HepG2 (cell line): ENCODE measurements around the gene LZTS2.

Experiments used
- BCL3 ChIP-seq: sonication (generic); formaldehyde crosslinking; IDR thresholded peaks from 2 replicates; pipeline ENCODE4 v1.5.1; 2020; ENCODE audit warnings: mild to moderate bottlenecking, missing genetic modification reagents, moderate library complexity
- CEBPB ChIP-seq: IDR thresholded peaks from 2 replicates; pipeline ENCODE4 v1.6.1; 2011; ENCODE audit warnings: low read depth, low read length, improper control_type of control experiment, borderline replicate concordance
- CTCF ChIP-seq: sonication (generic); formaldehyde crosslinking; IDR thresholded peaks from 2 replicates; pipeline ENCODE4 v1.5.0; 2020; ENCODE audit warnings: mild to moderate bottlenecking, missing genetic modification reagents, moderate library complexity
- ELK4 ChIP-seq: sonication (generic); formaldehyde crosslinking; IDR thresholded peaks from 2 replicates; pipeline ENCODE4 v1.9.0; 2021; ENCODE audit warnings: missing genetic modification reagents, borderline replicate concordance
- HDAC6 ChIP-seq: fragments of 200-600 bp; sonication (generic); IDR thresholded peaks from 2 replicates; pipeline ENCODE4 v1.7.0; 2017; ENCODE audit warnings: mild to moderate bottlenecking, antibody characterized with exemption, low read length, low read depth
- HNF1A ChIP-seq, 2 experiments: sonication (generic) in 1 of 2; formaldehyde crosslinking in 1 of 2; IDR thresholded peaks; 2 replicates each; pipeline versions ENCODE4 v1.4.0 to v1.6.1; 2016 to 2020; ENCODE audit warnings: borderline replicate concordance in 1 of 2, low read depth in 1 of 2, mild to moderate bottlenecking in 1 of 2, missing genetic modification reagents in 1 of 2
- MED8 ChIP-seq: sonication (generic); formaldehyde crosslinking; IDR thresholded peaks from 2 replicates; pipeline ENCODE4 v1.8.1; 2023; ENCODE audit warnings: mild to moderate bottlenecking, missing genetic modification reagents; ENCODE audit not compliant: insufficient replicate concordance
- PAX8 ChIP-seq: sonication (generic); formaldehyde crosslinking; IDR thresholded peaks from 2 replicates; pipeline ENCODE4 v1.8.0; 2022; ENCODE audit warnings: mild to moderate bottlenecking, missing genetic modification reagents, borderline replicate concordance
- PHF21A ChIP-seq: sonication (generic); formaldehyde crosslinking; IDR thresholded peaks from 2 replicates; pipeline ENCODE4 v1.5.0; 2020; ENCODE audit warnings: mild to moderate bottlenecking, missing genetic modification reagents
- RAD21 ChIP-seq: fragments of 450-650 bp; formaldehyde crosslinking; IDR thresholded peaks from 2 replicates; pipeline ENCODE4 v1.5.0; 2020; ENCODE audit warnings: mild to moderate bottlenecking
- RAD51 ChIP-seq: fragments of 450-650 bp; IDR thresholded peaks from 2 replicates; pipeline ENCODE4 v1.6.1; 2016; ENCODE audit warnings: borderline replicate concordance
- ZNF24 ChIP-seq: fragments of 450-650 bp; IDR thresholded peaks from 2 replicates; pipeline ENCODE4 v1.6.1; 2017; ENCODE audit warnings: antibody characterized with exemption, mild to moderate bottlenecking
- ZNF44 ChIP-seq: sonication (generic); formaldehyde crosslinking; IDR thresholded peaks from 2 replicates; pipeline ENCODE4 v1.5.1; 2020; ENCODE audit warnings: mild to moderate bottlenecking, missing genetic modification reagents
- ZZZ3 ChIP-seq: sonication (generic); formaldehyde crosslinking; IDR thresholded peaks from 2 replicates; pipeline ENCODE4 v1.4.0; 2020; ENCODE audit warnings: missing genetic modification reagents, mild to moderate bottlenecking, borderline replicate concordance

- TF ChIP-seq ELK4 (CRISPR knock-in tag) (no peak), ZZZ3 (CRISPR knock-in tag) (no peak), HDAC6 (no peak), CTCF (CRISPR knock-in tag) (no peak), PHF21A (CRISPR knock-in tag) (0 out of 2 replicates have a peak, but pooled peaks have one; percentile 27), CEBPB (no peak), RAD51 (no peak), ZNF44 (CRISPR knock-in tag) (no peak), ZNF24 (no peak), HNF1A (IDR thresholded peaks at IDR 0.05; ENCODE audit: low read depth) (no peak), HNF1A (CRISPR knock-in tag; IDR thresholded peaks at IDR 0.05; ENCODE audit: borderline replicate concordance) (no peak), BCL3 (CRISPR knock-in tag) (no peak), PAX8 (CRISPR knock-in tag) (no peak), RAD21 (CRISPR knock-in tag) (no peak), MED8 (CRISPR knock-in tag) (no peak)
These were observed 31.4 kb upstream of the LZTS2 start for GRCh38 chr10:100968062-100968736.
